Thoracic aorta (tissue), 2 donors: ENCODE measurements around the gene ABCB8. TPM values are rescaled to one million over a fixed set of nuclear protein-coding genes. Genes with fewer than 3 reads are reported as not detected.

Experiments used
- ATAC-seq: fragments of 150-250 bp; one replicate; pipeline ENCODE4 v1.8.0; 2017; ENCODE audit warnings: low read depth; ENCODE audit not compliant: insufficient number of reproducible peaks, low FRiP score
- DNase-seq: peaks from one replicate; pipeline ENCODE4 v3.0.0-alpha.2; 2020; ENCODE audit warnings: low spot score
- H3K27ac ChIP-seq, 2 donors: fragments of 200-600 bp; sonication (generic); 1 replicate in 1 of 2; 2 replicates in 1 of 2; pipeline ENCODE4 v1.5.1; 2016; ENCODE audit warnings: mild to moderate bottlenecking in 2 of 2, moderate library complexity in 2 of 2
- H3K27me3 ChIP-seq: fragments of 200-600 bp; sonication (generic); replicated peaks from 2 replicates; pipeline ENCODE4 v1.6.0; 2016; ENCODE audit warnings: mild to moderate bottlenecking; ENCODE audit not compliant: insufficient read depth
- H3K36me3 ChIP-seq: fragments of 200-600 bp; sonication (generic); one replicate; pipeline ENCODE4 v1.5.1; 2016
- H3K4me1 ChIP-seq, 2 donors: fragments of 200-600 bp; sonication (generic); 1 replicate in 1 of 2; 2 replicates in 1 of 2; pipeline versions ENCODE4 v1.5.1 to v1.6.0; 2016; ENCODE audit warnings: low read depth in 2 of 2, mild to moderate bottlenecking in 1 of 2; ENCODE audit not compliant: control insufficient read depth in 1 of 2
- H3K4me3 ChIP-seq: fragments of 200-600 bp; sonication (generic); 2 replicates; pipeline ENCODE4 v1.5.1; 2016; ENCODE audit warnings: mild to moderate bottlenecking
- H3K9me3 ChIP-seq: fragments of 200-600 bp; sonication (generic); 2 replicates; pipeline ENCODE4 v1.5.1; 2016
- CTCF ChIP-seq: fragments of 200-600 bp; sonication (generic); IDR thresholded peaks from one replicate; pipeline ENCODE4 v1.5.1; 2019; ENCODE audit warnings: antibody characterized with exemption
- total RNA-seq, 2 donors: library from RNA; depleted of rRNA; stranded (reverse); fragments of >200 nt; gene quantifications; one replicate each; pipeline versions ENCODE4 v1.1.0 to v1.2.3, GENCODE V29; 2016

Gene ABCB8
- total RNA-seq, 2 donors from 2014 or later, result 34.1 to 35.1 TPM

- Histone ChIP-seq H3K27me3 (no peaks in the 10 kb centered on the region), H3K9me3 (no peaks in the 10 kb centered on the region), H3K4me1 (peaks cover 13 to 26% of the 10 kb centered on the region in 2 donors), H3K27ac (no peak overlapping the region), H3K4me3 (no peak overlapping the region), H3K36me3 (no peaks in the 10 kb centered on the region)
- ATAC-seq (no peak), DNase-seq (no peak)
- no peak for TF ChIP-seq CTCF
Observed at GRCh38 chr7:151091003-151091402, 62.8 kb downstream of the ABCB8 start.

GRCh38 chr7:151091431-151091830 lies 63.2 kb downstream of the ABCB8 start:
- H3K36me3 ChIP-seq, result no peaks in the 10 kb centered on the region
- TF ChIP-seq CTCF, result no peak
- H3K4me1 ChIP-seq, result peaks cover 13 to 26% of the 10 kb centered on the region in 2 donors
- ATAC-seq, result no peak
- H3K27ac ChIP-seq, result no peak overlapping the region
- no peaks in the 10 kb centered on the region for H3K9me3 ChIP-seq
- DNase-seq, result no peak
- no peak overlapping the region for H3K4me3 ChIP-seq
- H3K27me3 ChIP-seq, result no peaks in the 10 kb centered on the region

GRCh38 chr7:151091988-151092387 lies 63.7 kb downstream of the ABCB8 start:
- no peak for TF ChIP-seq CTCF
- ATAC-seq, result no peak
- no peak for DNase-seq
- peaks cover 13 to 26% of the 10 kb centered on the region in 2 donors for H3K4me1 ChIP-seq
- H3K4me3 ChIP-seq, result no peak overlapping the region
- no peaks in the 10 kb centered on the region for H3K27me3 ChIP-seq
- no peaks in the 10 kb centered on the region for H3K36me3 ChIP-seq
- no peak overlapping the region for H3K27ac ChIP-seq
- no peaks in the 10 kb centered on the region for H3K9me3 ChIP-seq

GRCh38 chr7:151093748-151094147 lies 65.5 kb downstream of the ABCB8 start:
- no peak overlapping the region for H3K4me3 ChIP-seq
- no peaks in the 10 kb centered on the region for H3K9me3 ChIP-seq
- H3K27me3 ChIP-seq, result no peaks in the 10 kb centered on the region
- no peak overlapping the region for H3K27ac ChIP-seq
- ATAC-seq, result no peak
- no peaks in the 10 kb centered on the region for H3K36me3 ChIP-seq
- H3K4me1 ChIP-seq, result peaks cover 5 to 13% of the 10 kb centered on the region in 2 donors
- DNase-seq, result no peak
- no peak for TF ChIP-seq CTCF

GRCh38 chr7:151094675-151095074 lies 66.4 kb downstream of the ABCB8 start:
- H3K36me3 ChIP-seq, result no peaks in the 10 kb centered on the region
- H3K27me3 ChIP-seq, result no peaks in the 10 kb centered on the region
- no peaks in the 10 kb centered on the region for H3K9me3 ChIP-seq
- H3K4me1 ChIP-seq, result peaks cover 3 to 4% of the 10 kb centered on the region in 2 donors
- ATAC-seq (no peak), DNase-seq (no peak)
- no peak overlapping the region for H3K4me3 ChIP-seq
- TF ChIP-seq CTCF, result no peak
- no peak overlapping the region for H3K27ac ChIP-seq
